ENCODE results near the gene CTPS2.
A peak's percentile ranks its signal among the peaks of the same experiment; 100 is the strongest.
"Not testable (repeated sequence)": the region's sequence is repeated elsewhere in the genome, so short reads cannot be mapped to it uniquely, and the experiment has no call there.

CTPS2 gene, protein sequence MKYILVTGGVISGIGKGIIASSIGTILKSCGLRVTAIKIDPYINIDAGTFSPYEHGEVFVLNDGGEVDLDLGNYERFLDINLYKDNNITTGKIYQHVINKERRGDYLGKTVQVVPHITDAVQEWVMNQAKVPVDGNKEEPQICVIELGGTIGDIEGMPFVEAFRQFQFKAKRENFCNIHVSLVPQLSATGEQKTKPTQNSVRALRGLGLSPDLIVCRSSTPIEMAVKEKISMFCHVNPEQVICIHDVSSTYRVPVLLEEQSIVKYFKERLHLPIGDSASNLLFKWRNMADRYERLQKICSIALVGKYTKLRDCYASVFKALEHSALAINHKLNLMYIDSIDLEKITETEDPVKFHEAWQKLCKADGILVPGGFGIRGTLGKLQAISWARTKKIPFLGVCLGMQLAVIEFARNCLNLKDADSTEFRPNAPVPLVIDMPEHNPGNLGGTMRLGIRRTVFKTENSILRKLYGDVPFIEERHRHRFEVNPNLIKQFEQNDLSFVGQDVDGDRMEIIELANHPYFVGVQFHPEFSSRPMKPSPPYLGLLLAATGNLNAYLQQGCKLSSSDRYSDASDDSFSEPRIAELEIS

DNA sequence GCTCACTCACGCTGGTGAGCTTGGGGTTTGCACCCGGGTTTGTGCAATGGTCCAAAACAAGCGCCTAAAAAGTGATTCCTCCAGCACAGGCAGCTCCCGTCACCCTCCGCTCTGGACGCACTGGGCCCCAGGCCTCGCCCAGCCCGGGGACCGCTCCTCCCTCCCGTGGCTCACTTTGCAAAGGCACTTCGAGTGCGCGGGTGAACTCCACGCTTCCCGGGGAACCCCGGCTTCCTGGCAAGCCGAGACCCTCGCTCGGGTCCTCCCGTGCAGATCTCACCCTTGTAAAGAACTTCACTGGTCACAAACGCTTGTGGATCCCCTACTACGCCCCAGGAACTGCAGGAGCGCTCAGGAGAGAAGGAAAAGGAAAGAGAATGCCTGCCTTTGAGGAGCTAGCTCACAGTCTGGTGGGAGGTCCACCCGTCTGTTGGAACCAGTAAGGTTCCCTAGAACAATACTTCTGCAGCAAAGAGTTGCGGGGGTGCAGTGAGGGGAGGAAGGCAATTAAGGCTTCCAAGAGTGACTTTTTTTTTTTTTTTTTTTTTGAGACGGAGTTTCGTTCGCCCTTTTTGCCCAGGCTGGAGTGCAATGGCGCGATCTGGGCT, at the start of gene CTPS2:
Gene CTPS2, minus strand, starts transcription at position 122 of the 608 bp plus-strand sequence. CDS start 9,767 bp downstream, outside the sequence.
- Histone ChIP-seq H3K4me3 (peak within 1 kb of the TSS; percentile 57 to 72 (median 67)), H3K27ac (peak within 1 kb of the TSS; percentile 37 to 92 (median 79))

DNA sequence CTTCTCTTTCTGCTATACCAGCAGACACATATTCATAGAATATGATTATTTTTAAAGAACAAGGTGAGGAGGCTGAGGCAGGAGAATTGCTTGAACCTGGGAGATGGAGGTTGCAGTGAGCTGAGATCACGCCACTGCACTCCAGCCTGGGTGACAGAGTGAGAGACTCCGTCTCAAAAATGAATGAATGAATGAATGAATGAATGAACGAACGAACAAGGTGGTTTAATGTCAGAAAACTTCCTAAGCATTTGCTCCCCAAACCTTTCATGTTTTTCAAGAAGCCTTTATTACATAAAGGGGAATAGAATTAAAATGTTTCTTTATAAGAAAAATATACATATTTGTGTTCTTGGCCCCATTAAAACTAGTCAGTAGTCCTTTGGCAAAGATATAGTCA, 49.0 kb upstream of the CTPS2 start:
- H3K27ac ChIP-seq, H3K4me3 ChIP-seq: not testable (repeated sequence)

DNA sequence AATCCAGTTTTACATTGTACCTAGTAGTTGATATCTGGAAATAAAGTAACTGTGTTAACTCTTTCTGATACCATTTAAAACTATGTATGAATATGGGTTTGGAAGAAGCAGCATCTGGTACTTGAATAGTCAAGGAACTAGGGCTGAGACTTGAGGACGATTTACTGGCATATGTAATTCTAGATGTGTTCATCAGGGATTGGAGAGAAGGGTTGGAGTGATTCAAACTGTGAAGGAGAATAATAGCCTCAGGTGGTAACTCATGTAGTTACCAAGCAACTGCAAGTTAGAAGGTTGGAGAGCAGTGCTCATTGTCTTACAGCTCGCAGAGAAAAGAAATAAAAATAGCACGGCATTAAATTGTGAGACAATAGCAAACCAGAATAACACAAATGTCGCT, 44.3 kb upstream of the CTPS2 start:
- Histone ChIP-seq H3K4me3 (no peak overlapping the region), H3K27ac (no peak overlapping the region)

DNA sequence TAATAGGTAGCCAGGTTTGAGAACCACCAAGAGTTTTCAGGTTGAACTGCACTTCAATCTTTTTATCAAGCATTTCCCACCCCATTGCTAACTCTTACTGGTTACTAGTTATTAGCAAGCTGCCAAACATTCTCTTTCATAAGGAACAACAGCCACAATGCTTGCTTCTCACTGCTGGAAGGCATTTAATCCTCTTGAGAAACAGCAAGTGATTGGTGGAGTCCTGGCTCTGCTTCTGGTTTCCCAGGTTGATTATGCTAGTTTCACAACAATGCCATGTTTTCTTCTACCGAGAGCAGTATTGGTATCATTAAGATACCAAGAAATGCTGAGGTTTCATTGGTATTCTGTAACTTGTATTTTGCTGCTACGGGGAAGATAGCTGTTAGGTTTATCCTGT, 41.5 kb upstream of the CTPS2 start:
- no peak overlapping the region for H3K27ac ChIP-seq
- H3K4me3 ChIP-seq: no peak overlapping the region

DNA sequence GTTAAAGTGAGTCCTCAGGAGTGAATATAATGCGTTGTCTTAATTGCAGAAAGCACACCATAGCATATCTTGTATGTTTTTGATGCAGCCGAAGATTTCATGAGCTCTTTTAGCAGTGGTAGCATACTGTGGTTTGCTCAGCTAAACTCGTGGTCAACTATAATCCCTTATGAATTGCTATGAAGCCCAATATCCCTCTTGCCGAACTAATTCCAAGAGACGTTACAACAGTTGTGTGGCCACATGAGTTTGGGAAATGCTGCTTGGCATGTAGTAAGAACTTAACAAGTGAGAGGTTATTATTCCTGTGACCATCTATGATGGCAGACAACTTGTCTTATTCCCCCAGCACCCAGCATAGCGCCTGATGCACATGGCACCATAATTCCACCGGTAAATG, 37.7 kb upstream of the CTPS2 start:
- Histone ChIP-seq H3K27ac (no peak overlapping the region), H3K4me3 (no peak overlapping the region)

DNA sequence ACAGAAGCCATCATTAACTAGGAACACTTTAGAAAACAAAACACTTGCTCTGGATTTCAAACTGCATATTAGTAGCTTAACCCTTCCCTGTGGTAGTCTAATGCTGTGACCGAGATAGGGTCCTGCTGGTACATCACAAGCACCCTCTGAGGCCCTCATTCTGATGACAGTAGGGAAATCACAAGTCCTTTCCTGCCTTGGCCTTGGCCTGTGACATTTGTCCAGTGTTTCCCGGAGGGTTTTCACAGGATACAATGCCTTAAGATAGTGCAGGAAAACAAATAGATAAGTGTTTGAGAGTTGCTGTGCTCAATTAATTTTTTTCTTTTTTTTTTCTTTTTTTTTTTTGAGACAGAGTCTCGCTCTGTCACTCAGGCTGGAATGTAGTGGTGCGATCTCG, 36.0 kb upstream of the CTPS2 start:
- no peak overlapping the region for H3K27ac ChIP-seq

DNA sequence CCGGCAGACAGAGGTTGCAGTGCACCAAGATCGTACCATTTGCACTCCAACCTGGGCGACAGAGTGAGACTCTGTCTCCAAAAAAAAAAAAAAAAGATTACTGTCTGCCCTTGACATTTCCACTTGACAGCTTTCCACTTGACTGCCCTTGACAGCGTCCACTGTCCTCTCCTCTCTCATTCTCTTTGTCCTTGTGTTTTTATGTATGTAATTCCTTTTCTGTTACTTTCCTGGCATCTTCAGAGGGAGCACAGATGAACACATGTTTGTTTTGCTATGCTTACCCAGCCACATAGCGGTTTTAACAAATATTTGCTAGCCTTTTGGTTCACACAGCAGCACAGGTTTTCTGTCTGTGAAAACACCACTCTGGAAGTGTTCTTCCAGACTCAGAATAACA, 33.2 kb upstream of the CTPS2 start:
- H3K27ac ChIP-seq: no peak overlapping the region
- H3K4me3 ChIP-seq: no peak overlapping the region

More for the DNA sequence above, 36.0 kb upstream of the CTPS2 start:
- no peak overlapping the region for H3K4me3 ChIP-seq

DNA sequence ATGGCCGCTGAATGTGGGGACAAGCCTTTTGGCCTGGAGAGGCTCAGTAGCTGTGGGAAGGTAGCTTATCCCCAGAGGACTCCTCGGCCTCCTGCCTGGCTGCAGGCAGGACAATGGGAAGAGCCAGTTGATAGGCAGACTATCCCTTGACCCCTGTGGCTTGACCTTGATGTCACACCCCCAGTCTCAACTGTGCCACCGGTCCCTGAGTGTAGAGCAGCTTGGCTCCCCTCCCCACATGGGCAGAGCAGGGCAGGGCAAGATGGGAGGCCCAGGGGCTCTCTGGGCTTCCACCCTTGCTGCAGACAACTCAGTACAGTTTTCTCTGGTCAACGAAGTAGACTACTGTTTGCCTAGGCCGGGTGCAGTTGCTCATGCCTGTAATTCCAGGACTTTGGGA, 32.6 kb upstream of the CTPS2 start:
- Histone ChIP-seq H3K4me3 (no peak overlapping the region), H3K27ac (no peak overlapping the region)

DNA sequence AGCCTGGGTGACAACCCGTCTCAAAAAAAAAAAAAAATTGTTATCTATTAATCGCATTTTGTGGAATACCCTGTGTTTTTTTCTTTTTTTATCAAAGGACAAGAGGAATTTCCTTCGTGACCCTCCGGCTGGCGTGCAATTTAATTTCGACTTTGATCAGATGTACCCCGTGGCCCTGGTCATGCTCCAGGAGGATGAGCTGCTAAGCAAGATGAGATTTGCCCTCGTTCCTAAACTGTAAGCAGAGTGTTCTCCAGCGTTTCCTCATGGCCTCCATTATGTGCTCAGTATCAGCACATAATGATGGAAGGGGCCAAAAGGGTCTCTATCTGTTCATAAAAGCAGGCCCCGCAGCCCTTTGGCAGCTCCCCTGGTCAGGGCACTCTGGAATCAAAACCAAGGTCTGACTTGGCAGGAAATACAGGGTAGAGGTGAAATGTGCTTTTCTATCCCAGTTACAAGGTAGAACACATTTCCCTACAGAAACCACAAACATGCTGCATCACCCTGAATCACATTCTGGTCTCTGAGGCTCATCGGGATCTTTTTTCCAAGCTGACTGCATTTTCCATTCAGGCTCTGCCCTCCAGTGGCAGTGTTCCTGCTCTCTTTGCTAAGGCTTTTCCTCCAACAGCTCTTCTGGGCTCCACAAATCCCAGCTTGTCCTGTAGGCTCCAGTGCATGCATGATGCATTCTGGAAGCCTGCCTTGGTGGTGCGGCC, 31.3 kb upstream of the CTPS2 start:
- no peak overlapping the region for H3K4me3 ChIP-seq
- H3K27ac ChIP-seq: no peak overlapping the region

DNA sequence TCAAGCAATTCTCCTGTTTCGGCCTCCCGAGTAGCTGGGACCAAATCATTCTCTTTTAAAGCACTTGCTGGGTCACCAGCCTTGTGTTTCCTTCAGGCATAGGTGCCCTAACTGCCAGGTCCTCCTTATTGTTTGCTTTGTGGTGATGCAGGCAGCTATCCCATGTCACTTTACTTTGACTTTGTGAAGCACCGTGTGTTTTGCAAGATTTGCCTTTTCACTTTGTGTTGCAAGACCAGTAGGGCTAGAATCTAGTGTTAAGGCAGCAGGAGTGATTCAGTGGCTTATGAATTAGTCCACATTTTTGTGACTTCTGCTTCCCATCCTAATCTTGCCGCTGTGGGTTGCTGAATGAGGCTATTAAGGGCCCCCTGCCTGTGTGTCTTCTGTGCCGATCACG, 27.1 kb upstream of the CTPS2 start:
- H3K4me3 ChIP-seq: no peak overlapping the region
- no peak overlapping the region for H3K27ac ChIP-seq

DNA sequence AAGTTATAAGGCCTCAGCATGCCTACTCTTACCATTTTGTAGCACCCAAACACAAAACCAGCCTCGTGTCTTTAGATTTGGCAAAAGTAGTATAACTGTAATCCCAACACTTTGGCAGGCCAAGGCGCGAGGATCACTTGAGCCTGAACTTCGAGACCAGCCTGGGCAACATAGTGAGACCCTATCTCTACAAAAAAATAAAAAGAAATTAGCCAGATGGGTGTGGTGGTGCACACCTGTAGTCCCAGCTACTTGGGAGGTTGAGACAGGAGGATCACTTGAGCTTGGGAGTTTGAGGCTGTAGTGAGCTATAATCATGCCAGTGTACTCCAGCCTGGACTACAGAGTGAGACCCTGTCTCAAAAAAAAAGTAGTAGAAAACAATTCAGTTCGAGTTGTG, 24.6 kb upstream of the CTPS2 start:
- Histone ChIP-seq H3K4me3 (no peak overlapping the region), H3K27ac (no peak overlapping the region)

DNA sequence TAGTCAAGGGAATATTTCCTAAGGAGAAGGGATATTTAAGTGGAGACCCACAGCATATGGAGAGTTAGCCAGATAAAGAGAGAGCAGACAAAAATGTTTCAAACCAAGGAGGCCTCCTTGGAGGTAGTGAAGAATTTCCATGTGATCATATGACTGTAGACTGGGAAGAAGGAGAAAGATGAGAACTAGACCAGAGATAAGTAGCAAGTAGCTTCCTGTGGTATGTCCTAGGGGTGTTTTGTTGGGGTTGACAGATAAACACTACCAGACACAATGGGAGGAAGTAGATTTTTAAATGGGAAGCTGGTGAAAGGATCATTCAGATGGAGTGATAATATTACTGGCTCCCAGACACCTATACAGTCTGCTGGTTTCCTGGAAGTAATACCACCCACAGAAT, 20.5 kb upstream of the CTPS2 start:
- Histone ChIP-seq H3K27ac (no peak overlapping the region), H3K4me3 (no peak overlapping the region)

DNA sequence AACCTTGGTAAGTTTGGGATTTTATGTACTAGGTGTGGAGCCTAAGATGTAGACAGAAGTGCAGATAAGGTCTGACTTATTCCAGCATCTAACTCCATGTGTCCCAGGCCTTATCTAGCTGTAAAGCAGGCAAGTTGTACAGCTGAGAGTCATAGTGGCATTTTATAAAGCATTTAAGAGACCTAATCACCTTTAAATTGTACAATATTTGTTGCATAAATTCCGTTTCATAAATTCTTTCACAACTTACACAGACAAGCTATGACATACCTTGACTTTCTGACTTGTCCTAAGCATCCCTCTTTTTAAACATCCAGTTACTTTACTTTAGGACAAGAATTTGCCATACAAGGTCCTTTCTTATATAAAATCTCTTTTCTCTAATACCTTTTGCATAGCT, 18.0 kb upstream of the CTPS2 start:
- Histone ChIP-seq H3K4me3 (no peak overlapping the region), H3K27ac (no peak overlapping the region)

DNA sequence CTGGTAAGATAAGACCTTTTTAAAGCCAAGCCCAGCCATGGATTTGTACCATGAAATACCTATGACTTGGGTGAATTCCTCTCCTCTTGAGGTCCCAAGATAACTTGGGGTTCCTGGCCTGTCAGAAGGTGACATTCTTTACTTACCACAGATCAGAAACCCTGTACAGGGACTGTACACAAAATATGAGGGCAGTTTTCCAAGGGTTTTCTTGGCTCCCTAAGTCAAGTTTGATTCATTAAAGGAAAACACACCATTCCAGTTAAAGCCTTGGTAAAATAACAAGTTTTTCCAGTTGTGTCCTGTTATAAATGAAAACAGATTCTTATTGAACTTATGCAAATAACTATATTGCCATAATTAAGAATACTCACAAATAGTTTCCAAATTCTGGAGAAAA, 15.2 kb upstream of the CTPS2 start:
- no peak overlapping the region for H3K4me3 ChIP-seq

DNA sequence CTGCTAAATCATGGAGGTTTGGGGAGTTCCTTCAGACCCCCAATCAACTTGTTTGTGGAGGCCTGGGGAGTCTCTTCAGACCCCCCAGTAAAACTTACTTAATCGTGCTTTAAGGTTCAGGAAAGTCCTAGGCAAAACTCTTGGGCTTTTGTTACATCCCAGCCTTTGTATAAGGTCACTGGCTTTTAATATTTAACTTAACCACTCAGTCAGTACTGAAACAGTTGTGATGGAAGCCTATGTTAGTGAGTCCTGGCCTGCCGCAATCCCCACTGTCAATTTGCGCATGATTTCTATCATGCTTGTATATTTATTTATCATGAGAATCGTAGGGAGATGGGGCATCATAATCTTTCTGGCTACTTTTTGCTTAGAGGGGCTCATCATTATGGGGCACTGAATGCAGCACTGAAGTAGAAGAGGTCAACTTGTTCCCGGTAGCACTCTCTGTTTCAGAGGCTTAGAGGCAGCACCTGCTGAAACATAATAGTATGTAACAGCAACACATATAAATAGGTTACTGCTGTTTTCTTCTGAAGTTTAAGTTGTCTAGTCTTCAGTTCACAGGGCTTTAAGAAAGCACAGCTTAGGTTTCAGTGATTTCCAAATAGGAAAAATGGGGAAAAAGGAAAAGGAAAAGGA, 14.0 kb upstream of the CTPS2 start:
- not testable (repeated sequence) for H3K27ac ChIP-seq, H3K4me3 ChIP-seq

More for the DNA sequence above, 15.2 kb upstream of the CTPS2 start:
- no peak overlapping the region for H3K27ac ChIP-seq

DNA sequence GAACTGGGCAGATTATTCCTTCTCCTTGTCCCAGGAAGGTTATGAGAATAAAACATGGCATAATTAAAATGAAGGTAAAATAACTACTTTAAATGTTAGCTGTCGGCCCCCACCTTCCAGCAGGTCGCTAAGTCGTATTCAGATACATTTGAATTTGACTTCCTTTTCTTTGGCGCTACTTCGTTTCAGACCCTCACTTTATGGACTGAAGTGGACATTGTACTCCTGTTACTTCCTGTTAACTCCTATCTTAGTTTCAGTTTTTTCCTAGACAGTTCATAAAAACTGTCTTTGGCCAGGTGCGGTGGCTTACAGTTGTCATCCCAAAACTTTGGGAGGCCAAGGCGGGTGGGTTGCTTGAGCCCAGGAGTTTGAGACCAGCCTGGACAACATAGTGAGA, 12.6 kb upstream of the CTPS2 start:
- Histone ChIP-seq H3K27ac (no peak overlapping the region), H3K4me3 (no peak overlapping the region)

DNA sequence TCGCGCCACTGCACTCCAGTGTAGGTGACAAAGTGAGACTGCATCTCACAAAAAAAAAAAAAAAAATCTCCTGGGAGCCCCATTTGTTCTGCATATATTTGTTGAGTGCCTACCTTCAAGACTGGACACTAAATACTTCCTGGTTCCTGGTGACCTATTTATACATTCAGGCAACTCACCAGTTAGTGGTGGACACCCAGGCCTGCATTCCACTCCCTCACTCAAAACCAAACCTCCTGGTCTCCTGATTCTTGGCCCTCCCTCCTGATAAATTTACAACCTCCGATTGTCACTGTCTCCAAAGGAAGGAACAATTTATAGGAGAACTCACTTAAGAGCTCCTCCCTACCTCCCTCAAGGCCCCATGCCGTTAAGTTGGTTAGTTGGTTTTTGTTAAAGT, 10.0 kb upstream of the CTPS2 start:
- no peak overlapping the region for H3K4me3 ChIP-seq
- no peak overlapping the region for H3K27ac ChIP-seq

DNA sequence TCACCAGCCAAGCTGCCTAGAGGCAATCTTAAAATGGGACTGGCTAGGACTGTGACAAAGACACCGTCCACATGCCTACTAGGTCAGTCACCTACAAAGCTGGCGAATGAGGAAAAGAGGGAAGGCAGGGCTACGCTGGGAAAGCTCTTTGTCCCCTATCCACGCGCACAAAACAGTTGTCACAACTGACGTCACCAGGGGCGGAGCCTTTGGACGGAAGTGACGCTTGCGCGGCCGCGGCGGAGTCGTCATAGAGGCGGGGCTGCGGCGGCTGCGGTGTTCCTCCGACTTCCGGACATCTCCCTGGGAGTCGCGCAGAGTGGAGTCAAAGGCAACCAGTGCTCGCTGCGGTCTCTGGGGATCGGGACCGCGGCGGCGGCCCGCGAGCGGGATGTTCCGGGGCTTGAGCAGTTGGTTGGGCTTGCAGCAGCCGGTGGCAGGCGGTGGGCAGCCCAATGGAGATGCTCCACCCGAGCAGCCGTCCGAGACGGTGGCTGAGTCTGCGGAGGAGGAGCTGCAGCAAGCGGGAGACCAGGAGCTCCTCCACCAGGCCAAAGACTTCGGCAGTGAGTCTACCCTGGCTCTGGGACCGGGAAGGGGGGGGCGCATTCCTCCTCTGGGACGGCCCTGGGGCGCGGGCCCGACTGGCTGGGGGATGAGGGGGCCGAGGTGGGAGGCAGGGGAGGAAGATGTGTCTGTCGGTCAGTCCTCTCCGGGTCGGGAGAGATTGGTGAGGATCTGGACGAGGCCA, 7.0 kb upstream of the CTPS2 start, which contains the start of gene SYAP1:
Gene SYAP1, plus strand, starts transcription at position 279 of the 751 bp plus-strand sequence. Its CDS starts 113 bp downstream, at position 392.
- Histone ChIP-seq H3K4me3 (peak within 1 kb of the TSS; percentile 53 to 72 (median 62)), H3K27ac (peak within 1 kb of the TSS; percentile 31 to 93 (median 87))

DNA sequence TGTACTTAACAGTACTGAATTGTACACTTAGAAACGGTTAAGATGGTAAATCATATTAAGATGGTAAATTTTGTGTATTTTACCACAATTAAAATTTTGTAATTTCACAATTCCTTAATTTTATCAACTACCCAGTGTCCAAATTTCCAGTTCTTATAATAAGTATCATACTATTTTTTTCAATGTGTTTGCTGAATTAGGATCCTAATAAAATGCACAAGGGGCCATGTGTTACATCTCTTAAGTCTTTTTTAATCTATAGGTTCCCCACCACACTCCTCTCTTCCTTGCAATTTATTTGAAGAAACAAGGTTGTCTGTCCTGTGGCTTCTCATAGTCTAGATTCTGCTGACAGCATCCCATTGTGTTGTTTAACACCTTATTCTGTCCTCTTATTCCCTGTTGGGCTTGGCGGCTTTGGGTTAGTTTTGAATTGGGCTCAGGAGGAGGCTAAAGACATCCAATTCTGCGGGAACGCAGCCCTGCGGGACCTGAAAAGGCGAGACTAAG, 6.4 kb upstream of the CTPS2 start:
- peak overlapping the region in 20 of 21 experiments; percentile 63 to 93 (median 88) for H3K27ac ChIP-seq
- H3K4me3 ChIP-seq: peak overlapping the region; percentile 53 to 72 (median 62)
